Hepatocyte (in vitro differentiated cells): ENCODE data around the gene ACP7. TPM values are rescaled to one million over a fixed set of nuclear protein-coding genes. Genes with fewer than 3 reads are reported as not detected.

Source experiments
- DNase-seq: peaks from one replicate; pipeline ENCODE4 v3.0.0-alpha.2; 2016; ENCODE audit warnings: low spot score
- H2AFZ ChIP-seq: fragments of 200-600 bp; sonication (generic); 2 replicates; pipeline ENCODE4 v1.6.0; 2016; ENCODE audit warnings: antibody characterized with exemption, mild to moderate bottlenecking
- H3K27ac ChIP-seq: fragments of 200-600 bp; sonication (generic); 2 replicates; pipeline ENCODE4 v1.5.1; 2016; ENCODE audit warnings: mild to moderate bottlenecking
- H3K27me3 ChIP-seq: fragments of 200-600 bp; sonication (generic); 2 replicates; pipeline ENCODE4 v1.6.1; 2016
- H3K36me3 ChIP-seq: fragments of 200-600 bp; sonication (generic); replicated peaks from 2 replicates; pipeline ENCODE4 v1.5.1; 2016; ENCODE audit warnings: low read depth; ENCODE audit not compliant: insufficient read depth
- H3K4me1 ChIP-seq: fragments of 200-600 bp; sonication (generic); 2 replicates; pipeline ENCODE4 v1.5.1; 2016; ENCODE audit warnings: mild to moderate bottlenecking, moderate library complexity; ENCODE audit not compliant: insufficient read depth
- H3K4me2 ChIP-seq: fragments of 200-600 bp; sonication (generic); 2 replicates; pipeline ENCODE4 v1.6.0; 2016
- H3K4me3 ChIP-seq: fragments of 200-600 bp; sonication (generic); 2 replicates; pipeline ENCODE4 v1.5.1; 2016; ENCODE audit warnings: mild to moderate bottlenecking
- H3K79me2 ChIP-seq: fragments of 200-600 bp; sonication (generic); 2 replicates; pipeline ENCODE4 v1.6.0; 2017; ENCODE audit warnings: mild to moderate bottlenecking
- H3K9me2 ChIP-seq: fragments of 200-600 bp; sonication (generic); replicated peaks from 2 replicates; pipeline ENCODE4 v1.6.0; 2017; ENCODE audit warnings: mild to moderate bottlenecking; ENCODE audit not compliant: insufficient read depth
- H3K9me3 ChIP-seq: fragments of 200-600 bp; sonication (generic); 2 replicates; pipeline ENCODE4 v1.5.1; 2016; ENCODE audit warnings: low read depth, mild to moderate bottlenecking
- H4K20me1 ChIP-seq: fragments of 200-600 bp; sonication (generic); 2 replicates; pipeline ENCODE4 v1.6.0; 2016; ENCODE audit warnings: mild to moderate bottlenecking; ENCODE audit not compliant: insufficient read depth, poor library complexity, severe bottlenecking
- EZH2 ChIP-seq: fragments of 200-600 bp; sonication (generic); IDR thresholded peaks from 2 replicates; pipeline ENCODE4 v1.6.1; 2016; ENCODE audit warnings: antibody characterized with exemption, mild to moderate bottlenecking, borderline replicate concordance
- EZH2phosphoT487 ChIP-seq: fragments of 200-600 bp; sonication (generic); IDR thresholded peaks from one replicate; pipeline ENCODE4 v1.6.1; 2018; ENCODE audit warnings: antibody characterized with exemption, mild to moderate bottlenecking, low read depth, moderate library complexity; ENCODE audit not compliant: unreplicated experiment, severe bottlenecking
- WGBS: methylation state at CpG from one replicate; pipeline ENCODE4 v1.1.6; 2016; ENCODE audit warnings: low lambda C conversion rate; ENCODE audit errors: missing lambda C conversion rate; 5-methylcytosine and 5-hydroxymethylcytosine counted together
- polyA plus RNA-seq: library from polyadenylated mRNA; unstranded; fragments of >200 nt; fragmentation: Nextera tagmentation; extraction: Ambion mirVana; gene quantifications from 2 replicates; pipeline ENCODE4 v1.2.1, GENCODE V29; 2016
- total RNA-seq: library from RNA; depleted of rRNA; stranded (reverse); fragments of >200 nt; gene quantifications from 2 replicates; pipeline ENCODE4 v1.2.3, GENCODE V29; 2014
- TF ChIP-seq, protein P1 (sequence below): fragments of 200-600 bp; sonication (generic); IDR thresholded peaks from 2 replicates; pipeline ENCODE4 v1.5.1; 2016; ENCODE audit warnings: antibody characterized with exemption, mild to moderate bottlenecking; ENCODE audit not compliant: poor library complexity

The ACP7 gene
- total and polyA plus RNA-seq, 2 experiments from 2014 or later, result 0.13 to 0.23 TPM

DNA sequence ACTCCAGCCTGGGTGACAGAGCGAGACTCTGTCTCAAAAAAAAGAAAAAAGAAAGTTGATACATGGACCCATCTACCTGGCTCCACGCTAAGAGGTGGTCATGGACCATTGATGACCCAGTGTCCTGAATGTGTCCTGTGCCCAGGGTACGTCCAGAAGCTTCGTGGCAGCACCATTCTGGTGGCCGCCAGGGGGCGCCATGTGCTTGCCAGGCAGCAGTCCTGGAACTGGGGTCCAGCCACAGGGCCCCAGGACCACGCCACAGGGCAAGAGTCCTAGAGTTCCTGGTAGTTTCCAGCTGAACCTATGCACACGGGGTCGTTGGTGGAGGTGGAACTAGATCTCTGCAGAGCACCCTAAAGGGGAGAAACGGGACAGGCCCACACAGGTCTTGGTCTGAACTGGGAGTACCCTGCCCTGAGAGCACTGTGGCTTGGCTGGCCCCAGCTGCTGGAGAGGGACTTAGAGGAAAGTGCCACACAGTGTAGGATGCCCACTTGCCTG, 31.9 kb upstream of the ACP7 start:
- no peaks in the 10 kb centered on the region for H3K36me3 ChIP-seq
- H3K4me2 ChIP-seq, result no peak overlapping the region
- H3K4me3 ChIP-seq, result no peak overlapping the region
- no peaks in the 10 kb centered on the region for H3K9me3 ChIP-seq
- no peaks in the 10 kb centered on the region for H4K20me1 ChIP-seq
- no peaks in the 10 kb centered on the region for H3K79me2 ChIP-seq
- H3K4me1 ChIP-seq, result peaks cover 4% of the 10 kb centered on the region
- DNase-seq, result peak; percentile 68
- WGBS, result 37% methylated on average over 10 of the region's 10 CpGs
- H3K9me2 ChIP-seq, result no peaks in the 10 kb centered on the region
- peak overlapping the region; percentile 78 for H3K27ac ChIP-seq
- TF ChIP-seq, protein P1, sequence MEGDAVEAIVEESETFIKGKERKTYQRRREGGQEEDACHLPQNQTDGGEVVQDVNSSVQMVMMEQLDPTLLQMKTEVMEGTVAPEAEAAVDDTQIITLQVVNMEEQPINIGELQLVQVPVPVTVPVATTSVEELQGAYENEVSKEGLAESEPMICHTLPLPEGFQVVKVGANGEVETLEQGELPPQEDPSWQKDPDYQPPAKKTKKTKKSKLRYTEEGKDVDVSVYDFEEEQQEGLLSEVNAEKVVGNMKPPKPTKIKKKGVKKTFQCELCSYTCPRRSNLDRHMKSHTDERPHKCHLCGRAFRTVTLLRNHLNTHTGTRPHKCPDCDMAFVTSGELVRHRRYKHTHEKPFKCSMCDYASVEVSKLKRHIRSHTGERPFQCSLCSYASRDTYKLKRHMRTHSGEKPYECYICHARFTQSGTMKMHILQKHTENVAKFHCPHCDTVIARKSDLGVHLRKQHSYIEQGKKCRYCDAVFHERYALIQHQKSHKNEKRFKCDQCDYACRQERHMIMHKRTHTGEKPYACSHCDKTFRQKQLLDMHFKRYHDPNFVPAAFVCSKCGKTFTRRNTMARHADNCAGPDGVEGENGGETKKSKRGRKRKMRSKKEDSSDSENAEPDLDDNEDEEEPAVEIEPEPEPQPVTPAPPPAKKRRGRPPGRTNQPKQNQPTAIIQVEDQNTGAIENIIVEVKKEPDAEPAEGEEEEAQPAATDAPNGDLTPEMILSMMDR, result peak; percentile 55
- TF ChIP-seq EZH2phosphoT487, result no peak
- no peaks in the 10 kb centered on the region for H3K27me3 ChIP-seq
- no peak overlapping the region for H2AFZ ChIP-seq

DNA sequence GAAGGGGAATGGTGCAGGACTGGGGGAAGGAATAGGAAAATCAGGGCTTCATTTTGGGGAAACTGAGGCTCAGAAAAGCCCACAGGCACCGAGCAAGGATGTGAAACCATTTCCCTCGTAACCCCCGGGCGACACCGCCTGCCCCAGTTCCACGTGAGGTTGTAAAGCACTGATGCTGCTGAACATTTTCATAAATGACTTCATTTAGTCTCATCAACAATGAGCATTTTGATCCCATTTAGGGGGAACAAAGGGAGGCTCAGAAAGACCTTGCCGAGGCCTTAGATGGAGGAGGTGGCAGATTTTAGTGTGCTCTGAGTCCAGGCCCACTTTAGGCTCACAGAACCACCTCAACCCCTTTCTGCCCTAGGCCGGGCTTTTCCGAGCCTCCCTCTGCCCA, 31.3 kb upstream of the ACP7 start:
- H2AFZ ChIP-seq, result no peak overlapping the region
- WGBS, result 90% methylated on average over 9 of the region's 9 CpGs
- H3K36me3 ChIP-seq, result no peaks in the 10 kb centered on the region
- H3K9me2 ChIP-seq, result no peaks in the 10 kb centered on the region
- peak overlapping the region; percentile 78 for H3K27ac ChIP-seq
- TF ChIP-seq EZH2phosphoT487, result no peak
- TF ChIP-seq, protein P1, result no peak
- TF ChIP-seq EZH2, result no peak
- DNase-seq, result no peak
- no peak overlapping the region for H3K4me2 ChIP-seq
- H3K4me1 ChIP-seq, result peaks cover 4% of the 10 kb centered on the region
- no peaks in the 10 kb centered on the region for H4K20me1 ChIP-seq
- no peaks in the 10 kb centered on the region for H3K27me3 ChIP-seq
- no peaks in the 10 kb centered on the region for H3K79me2 ChIP-seq
- H3K9me3 ChIP-seq, result no peaks in the 10 kb centered on the region
- no peak overlapping the region for H3K4me3 ChIP-seq

DNA sequence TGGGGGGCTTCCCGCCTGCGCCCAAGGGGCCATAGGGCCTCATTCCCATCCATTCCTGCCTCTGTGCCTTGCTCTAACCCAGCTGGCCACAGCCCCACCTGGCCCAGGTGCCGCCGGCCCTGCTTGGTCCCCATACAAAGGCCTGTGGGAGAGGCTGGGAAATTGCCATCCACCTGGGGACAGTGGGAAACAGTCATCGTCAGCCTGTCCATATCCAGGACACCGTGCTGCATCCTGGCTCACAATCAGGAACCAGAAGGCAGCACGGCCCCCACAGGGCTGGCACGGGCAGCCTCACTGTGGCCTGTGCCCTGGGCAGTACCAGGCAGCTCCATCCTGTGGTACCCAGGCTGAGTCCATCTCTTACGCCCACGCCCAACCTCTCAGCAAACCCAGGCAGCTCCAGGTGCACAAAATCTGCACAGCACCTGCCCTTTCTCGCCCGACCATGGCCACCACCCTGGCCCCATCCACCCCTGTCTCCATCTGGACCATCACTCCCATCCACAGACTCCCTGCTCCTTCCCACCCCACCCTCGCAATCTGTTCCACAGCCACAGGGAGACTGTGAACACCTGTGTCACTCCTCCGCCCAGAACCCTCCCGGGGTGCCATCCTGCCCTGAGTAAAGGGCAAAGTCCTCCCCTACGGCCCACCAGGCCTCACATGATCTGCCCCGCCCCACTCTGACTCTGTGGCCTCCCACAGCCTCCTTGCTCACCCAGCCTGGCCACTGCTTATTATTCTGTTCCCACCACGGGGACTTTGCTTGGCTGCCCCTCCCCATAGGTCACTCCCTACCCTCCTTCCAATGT, 30.7 kb upstream of the ACP7 start:
- peaks cover 4% of the 10 kb centered on the region for H3K4me1 ChIP-seq
- H3K9me3 ChIP-seq, result no peaks in the 10 kb centered on the region
- DNase-seq, result peak; percentile 88
- no peaks in the 10 kb centered on the region for H3K9me2 ChIP-seq
- no peaks in the 10 kb centered on the region for H4K20me1 ChIP-seq
- no peak overlapping the region for H2AFZ ChIP-seq
- 71% methylated on average over 17 of the region's 18 CpGs for WGBS
- TF ChIP-seq, protein P1, result no peak
- TF ChIP-seq EZH2 (no peak), EZH2phosphoT487 (no peak)
- H3K4me2 ChIP-seq, result peak overlapping the region; percentile 36
- H3K27me3 ChIP-seq, result no peaks in the 10 kb centered on the region
- no peak overlapping the region for H3K4me3 ChIP-seq
- peak overlapping the region; percentile 83 for H3K27ac ChIP-seq
- no peaks in the 10 kb centered on the region for H3K79me2 ChIP-seq
- no peaks in the 10 kb centered on the region for H3K36me3 ChIP-seq
